Measurements from ENCODE around the gene PIGK. TPM values are rescaled to one million over a fixed set of nuclear protein-coding genes. Genes with fewer than 3 reads are reported as not detected.

Gene PIGK
- total RNA-seq, 1 experiment from 2014 or later, result 23.3 TPM

- POLR2A ChIA-PET, result no interaction called here
- ATAC-seq, result no peak
- RAD21 ChIA-PET (ENCODE audit: low non-redundant PET in 1 of 2, low total read pairs in 2 of 2, uncharacterized antibody in 2 of 2, unreplicated experiment in 2 of 2), result no interaction called here
- H3K9me2 ChIP-seq (ENCODE audit: insufficient read depth), result no peaks in the 10 kb centered on the region
- no peaks in the 10 kb centered on the region for H3K9me3 ChIP-seq (ENCODE audit: control insufficient read depth in 1 of 2, insufficient read depth in 1 of 2, low read depth in 1 of 2, low read length in 2 of 2)
- CTCF ChIA-PET, result no interaction called here
- no peaks in the 10 kb centered on the region for H3K27me3 ChIP-seq (ENCODE audit: insufficient read depth, low read length)
- BruUV-seq (replicated peaks), result no TSS peak
- H3K27ac ChIP-seq (ENCODE audit: low read depth, low read length), result no peak overlapping the region
- no peaks in the 10 kb centered on the region for H3K79me2 ChIP-seq (ENCODE audit: insufficient read depth, low read length)
- no peaks in the 10 kb centered on the region for H3K36me3 ChIP-seq (ENCODE audit: control insufficient read depth in 1 of 2, insufficient read depth in 2 of 2, low read length in 2 of 2)
- H2AFZ ChIP-seq (ENCODE audit: low read depth, low read length, poor library complexity, severe bottlenecking), result no peak overlapping the region
- no peak overlapping the region for H3K4me3 ChIP-seq (replicated peaks in 1 of 2; ENCODE audit: low read depth in 1 of 2, low read length in 2 of 2)
- DNase-seq (ENCODE audit: low read depth, low spot score), result no peak
- no peak overlapping the region for H3K4me2 ChIP-seq (ENCODE audit: low read length)
- intact Hi-C loops (cut with micrococcal nuclease), result no loop called here
- no peak for TF ChIP-seq REST (IDR thresholded peaks at IDR 0.05; ENCODE audit: low read depth)
- no peak for TF ChIP-seq EZH2 (IDR thresholded peaks at IDR 0.05)
- no peak for TF ChIP-seq CBX3 (IDR thresholded peaks at IDR 0.05; ENCODE audit: low read depth)
- TF ChIP-seq POLR2A (IDR thresholded peaks at IDR 0.05; ENCODE audit: borderline replicate concordance, extremely low read depth, insufficient read depth, insufficient read length), result no peak
- no peak for TF ChIP-seq ELF1 (IDR thresholded peaks at IDR 0.05; ENCODE audit: borderline replicate concordance, low read depth)
- no peak for TF ChIP-seq EGR1 (IDR thresholded peaks at IDR 0.05; ENCODE audit: low read depth)
- no peak for TF ChIP-seq EZH2phosphoT487 (IDR thresholded peaks at IDR 0.05; ENCODE audit: borderline replicate concordance)
- no peak for TF ChIP-seq POLR2AphosphoS5 (IDR thresholded peaks at IDR 0.05; ENCODE audit: low read depth, low read length)
- no peaks in the 10 kb centered on the region for H3K4me1 ChIP-seq (ENCODE audit: control insufficient read depth in 1 of 2, insufficient read depth in 2 of 2, low read length in 2 of 2)
- no peaks in the 10 kb centered on the region for H4K20me1 ChIP-seq (ENCODE audit: insufficient read depth)
- H3K9ac ChIP-seq (ENCODE audit: low read length), result no peak overlapping the region
Measured at GRCh38 chr1:77076759-77077158, 142.5 kb downstream of the PIGK start.

Measured in HCT116 (cell line).